Measurements from ENCODE around the gene ABCB10. TPM values are rescaled to one million over a fixed set of nuclear protein-coding genes. Genes with fewer than 3 reads are reported as not detected.

ABCB10 gene
- total RNA-seq, 1 experiment from 2014 or later = 13.8 TPM

- no peak overlapping the region for H2BK12ac ChIP-seq (ENCODE audit: insufficient read length, low read depth, low read length)
- no peak overlapping the region for H3T11ph ChIP-seq (ENCODE audit: low read length)
- H3K79me2 ChIP-seq (ENCODE audit: insufficient read depth, low read length) = no peaks in the 10 kb centered on the region
- Mint-ChIP-seq H3K27me3 (ENCODE audit: low read depth) (no peaks in the 10 kb centered on the region), H3K4me3 (no peak overlapping the region), H3K27ac (no peak overlapping the region), H3K4me1 (0 out of 4 replicates have a peak, but pooled peaks cover 0 to 2% of the 10 kb centered on the region in 2 experiments), H3K36me3 (ENCODE audit: insufficient read depth in 1 of 3, low read depth in 3 of 3) (peaks cover 31 to 73% (median 63%) of the 10 kb centered on the region in 3 experiments; a peak in 6 of 7 replicates), H3K9me3 (no peaks in the 10 kb centered on the region)
- H2BK20ac ChIP-seq (ENCODE audit: low read depth, low read length, poor library complexity, severe bottlenecking) = no peak overlapping the region
- no peak overlapping the region for H4K8ac ChIP-seq (replicated peaks; ENCODE audit: insufficient read length, low read depth, low read length)
- H3K4me2 ChIP-seq (ENCODE audit: insufficient read depth, insufficient read length, low read length) = no peak overlapping the region
- H4K20me1 ChIP-seq (ENCODE audit: control insufficient read depth, insufficient read depth, insufficient read length) = no peaks in the 10 kb centered on the region
- H3K27me3 ChIP-seq (ENCODE audit: insufficient read depth, low read length) = no peaks in the 10 kb centered on the region
- no peaks in the 10 kb centered on the region for H3K9me3 ChIP-seq (ENCODE audit: control insufficient read depth, low read depth, low read length)
- H3K23ac ChIP-seq (ENCODE audit: insufficient read length, low read depth, low read length) = no peak overlapping the region
- no peak overlapping the region for H3K9ac ChIP-seq (ENCODE audit: extremely low read depth, insufficient read length, low read length)
- H4K91ac ChIP-seq (ENCODE audit: insufficient read length, low read depth, low read length) = no peak overlapping the region
- H3K18ac ChIP-seq (ENCODE audit: insufficient read length, low read depth, low read length) = no peak overlapping the region
- H3K4me1 ChIP-seq (ENCODE audit: insufficient read depth, low read length) = no peaks in the 10 kb centered on the region
- DNase-seq = no peak
- TF ChIP-seq CTCF (conservative IDR thresholded peaks at IDR 0.05) = no peak
- H3K27ac ChIP-seq (ENCODE audit: insufficient read length, low read depth, low read length) = no peak overlapping the region
- H3K4ac ChIP-seq (ENCODE audit: low read depth, low read length) = no peak overlapping the region
- H3K79me1 ChIP-seq (ENCODE audit: insufficient read depth, low read depth, low read length, poor library complexity, severe bottlenecking) = no peaks in the 10 kb centered on the region
- H2BK15ac ChIP-seq (ENCODE audit: low read depth, low read length) = no peak overlapping the region
- H2BK5ac ChIP-seq (ENCODE audit: insufficient read length, low read length) = no peak overlapping the region
- H2BK120ac ChIP-seq (ENCODE audit: low read depth, low read length, poor library complexity, severe bottlenecking) = no peak overlapping the region
- H3K14ac ChIP-seq (ENCODE audit: insufficient read depth, low read length) = no peak overlapping the region
- no peak overlapping the region for H2AFZ ChIP-seq (ENCODE audit: low read length)
- no peaks in the 10 kb centered on the region for H3K23me2 ChIP-seq (ENCODE audit: insufficient read length, low read depth, low read length, poor library complexity, severe bottlenecking)
- no peak overlapping the region for H3K56ac ChIP-seq (ENCODE audit: insufficient read length, low read depth, low read length)
- H2AK5ac ChIP-seq (ENCODE audit: insufficient read length, low read length) = no peak overlapping the region
- WGBS (ENCODE audit: extremely low coverage, insufficient read length, low lambda C conversion rate) = no CpG with 5 or more reads among the region's 1 CpG
- H4K5ac ChIP-seq (ENCODE audit: insufficient read length, low read depth, low read length) = no peak overlapping the region
These were observed 71.3 kb downstream of the ABCB10 start for GRCh38 chr1:229487181-229487580.

Measured in H9 (cell line).